NCI-H82 treated with DMSO at 0.1 percent for 48 hours (cell line): ENCODE measurements around the gene GPC1.

ENCODE experiments used
- DNase-seq: peaks from one replicate; lab custom pipeline; 2025; ENCODE audit not compliant: unreplicated experiment; lab: John Stamatoyannopoulos, UW

The GPC1 gene

GRCh38 chr2:240509667-240510512, 74.4 kb downstream of the GPC1 start:
- DNase-seq: no peak

DNA sequence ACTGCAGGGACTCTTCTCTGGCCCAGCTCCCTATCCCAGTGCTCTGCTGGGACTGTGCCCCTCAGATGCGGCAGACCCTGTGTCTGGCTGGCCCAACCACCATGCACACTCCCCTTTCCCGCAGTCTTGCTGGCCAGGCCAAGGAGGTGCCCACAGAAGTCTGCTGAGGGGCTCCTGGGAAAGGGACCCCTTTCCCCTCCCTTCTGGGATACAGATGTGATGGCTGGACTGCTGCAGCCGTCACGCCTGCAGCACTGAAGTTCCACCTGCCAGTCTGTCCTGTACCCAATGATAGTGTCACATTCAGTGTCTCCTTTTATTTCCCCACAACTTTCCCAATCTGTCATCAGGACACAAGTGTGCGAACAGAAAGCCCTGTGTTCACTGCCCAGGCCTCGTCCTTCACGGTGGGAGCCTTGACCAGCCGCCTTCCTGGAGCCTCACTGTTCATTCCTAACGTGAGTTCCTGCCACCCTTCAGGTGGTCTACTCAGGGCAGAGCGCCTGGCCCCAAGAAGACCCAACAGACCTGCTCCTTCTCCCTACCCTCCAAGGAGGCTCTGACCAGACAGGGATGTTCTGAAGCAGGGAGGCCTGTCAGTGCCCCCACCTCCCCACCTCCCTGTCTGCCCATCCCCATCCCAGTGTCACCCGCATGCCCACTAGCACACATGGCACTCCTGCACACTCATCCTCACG, 75.2 kb downstream of the GPC1 start:
- DNase-seq: no peak

DNA sequence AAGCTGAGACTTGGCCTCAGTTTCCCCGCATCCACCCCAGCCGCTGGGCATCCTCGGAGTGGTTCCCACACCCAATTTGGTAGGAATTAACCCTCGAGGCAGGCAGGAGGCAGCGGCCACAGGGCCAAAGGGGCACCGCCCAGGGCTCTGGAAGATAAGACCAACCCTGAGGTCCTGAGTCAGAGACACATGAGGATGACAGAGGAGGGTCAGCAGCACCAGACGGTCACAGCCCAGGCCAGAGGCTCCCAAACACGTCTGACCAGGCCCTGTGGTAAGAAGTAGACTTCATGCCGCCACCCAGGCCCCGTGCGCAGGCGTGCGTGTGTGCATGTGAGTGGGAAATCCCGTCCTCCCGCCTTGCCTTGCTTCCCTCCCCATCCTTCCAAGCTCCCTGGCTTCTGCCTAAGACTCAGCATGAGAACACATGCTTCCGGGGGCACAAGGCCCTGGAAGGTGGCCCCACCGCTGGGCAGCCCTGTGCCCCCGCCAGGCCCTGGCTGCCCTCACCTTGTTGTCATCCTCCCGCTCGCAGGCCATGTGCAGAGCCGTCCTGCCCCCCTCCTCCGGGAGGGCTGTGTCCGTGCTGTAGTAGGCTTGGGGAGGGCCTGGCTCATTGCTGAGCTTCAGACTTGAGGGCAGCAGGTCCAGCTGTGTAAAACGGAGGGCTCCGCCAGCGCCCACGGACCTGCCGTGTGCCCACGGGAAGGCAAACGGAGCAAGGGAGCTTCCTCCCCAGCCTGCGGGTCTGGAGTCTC, 76.1 kb downstream of the GPC1 start:
- no peak for DNase-seq

- no peak for DNase-seq
Measured at GRCh38 chr2:240512109-240512485, 76.6 kb downstream of the GPC1 start.

GRCh38 chr2:240512666-240513535, 77.4 kb downstream of the GPC1 start:
- DNase-seq: no peak

DNA sequence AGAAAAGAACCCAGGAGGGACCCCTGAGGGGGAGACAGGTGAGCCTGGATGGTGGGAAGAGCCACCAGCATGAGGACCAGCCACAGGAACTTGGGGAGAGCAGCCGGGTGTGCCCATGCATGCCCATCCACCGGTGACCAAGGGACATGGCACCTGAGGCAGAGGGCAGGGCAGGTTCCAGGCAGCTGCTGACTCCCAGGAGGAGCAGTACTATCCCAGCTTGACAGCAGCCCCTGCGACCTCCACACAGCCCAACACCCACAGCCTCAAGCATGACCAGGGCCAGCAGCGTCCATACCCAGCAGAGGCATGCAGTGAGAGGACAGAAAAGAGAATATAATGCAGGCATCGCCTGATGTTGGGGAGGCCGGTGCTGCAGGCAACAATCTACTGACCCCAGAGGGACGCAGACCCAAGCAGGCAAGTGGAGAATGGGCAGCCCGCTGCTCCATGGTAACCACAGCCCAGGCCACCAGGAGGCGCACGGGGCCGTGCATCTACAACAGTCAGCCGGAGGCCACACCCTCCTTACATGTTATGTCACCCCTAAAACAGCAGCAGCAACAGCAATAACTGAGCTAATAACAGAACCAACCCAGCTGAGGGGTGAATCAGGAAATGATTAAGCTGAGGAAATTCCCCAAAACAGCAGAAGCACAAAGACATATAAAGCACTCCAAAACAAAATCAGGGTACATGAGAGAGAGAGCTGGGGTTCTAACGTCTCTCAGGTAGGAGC, 78.3 kb downstream of the GPC1 start:
- DNase-seq: no peak

DNA sequence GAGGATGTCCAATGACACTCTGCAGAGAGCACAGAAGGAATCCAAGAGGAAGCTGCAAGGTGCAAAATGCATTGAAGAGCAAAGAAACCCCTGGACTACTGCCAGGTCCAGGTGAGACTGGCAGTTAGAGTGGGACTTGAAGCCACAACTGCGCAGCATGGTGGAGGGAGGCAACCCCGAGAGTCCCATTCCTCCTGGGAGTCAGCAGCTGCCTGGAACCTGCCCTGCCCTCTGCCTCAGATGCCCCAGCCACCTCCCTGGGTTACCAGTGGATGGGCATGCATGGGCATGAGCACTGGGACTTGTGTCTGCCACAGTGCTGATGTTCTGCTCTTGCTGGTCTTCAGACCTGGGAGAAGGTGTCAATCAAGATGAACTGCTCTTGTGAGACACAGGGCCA, 79.2 kb downstream of the GPC1 start:
- DNase-seq: no peak

DNA sequence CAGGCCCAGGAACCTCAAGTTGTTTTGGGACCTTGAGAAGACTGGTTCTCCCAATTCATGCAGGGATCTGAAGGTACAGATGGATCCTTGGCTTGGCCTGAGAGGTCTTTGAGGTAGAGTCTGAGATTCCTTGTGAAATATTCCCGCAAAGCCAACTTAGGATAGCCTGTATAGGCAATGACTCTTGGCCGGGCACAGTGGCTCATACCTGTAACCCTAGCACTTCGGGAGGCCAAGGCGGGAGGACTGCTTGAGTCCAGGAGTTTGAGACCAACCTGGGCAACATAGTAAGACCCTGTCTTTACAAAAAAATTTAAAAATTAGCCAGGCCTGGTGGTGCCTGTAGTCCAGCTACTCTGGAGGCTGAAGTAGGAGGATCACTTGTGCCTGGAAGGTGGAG, 81.9 kb downstream of the GPC1 start:
- DNase-seq: no peak
